HEK293 (cell line): ENCODE data around the gene POU4F3.

ENCODE experiments used
- CTCF ChIA-PET: fragments of 350-600 bp; formaldehyde crosslinking; extraction: SDS; loops from one replicate; lab custom pipeline; 2021; ENCODE audit warnings: antibody characterized with exemption; lab: Yijun Ruan, JAX
- POLR2A ChIA-PET: fragments of 300-600 bp; formaldehyde crosslinking; extraction: SDS; loops from one replicate; lab custom pipeline; 2020; ENCODE audit warnings: antibody characterized with exemption, inconsistent platforms; lab: Yijun Ruan, JAX
- H3K27ac ChIP-seq: fragments of 200-500 bp; sonication (Bioruptor generic); 2 replicates; pipeline ENCODE4 v1.5.1; 2014; ENCODE audit warnings: low read depth, low read length, control low read depth, inconsistent platforms; ENCODE audit errors: extremely low read depth
- H3K36me3 ChIP-seq, 2 experiments: fragments of 200-500 bp in 1 of 2; sonication (Bioruptor generic) in 1 of 2; 1 replicate in 1 of 2; 2 replicates in 1 of 2; pipeline ENCODE4 v1.5.1; 2014 to 2017; ENCODE audit warnings: inconsistent platforms in 2 of 2, low read length in 2 of 2; ENCODE audit not compliant: control insufficient read depth in 2 of 2, insufficient read depth in 1 of 2
- H3K4me1 ChIP-seq: fragments of 200-500 bp; sonication (Bioruptor generic); 2 replicates; pipeline ENCODE4 v1.5.1; 2014; ENCODE audit warnings: mild to moderate bottlenecking, low read length, inconsistent platforms; ENCODE audit not compliant: control insufficient read depth, insufficient read depth
- H3K4me3 ChIP-seq: 2 replicates; pipeline ENCODE4 v1.5.1; 2011; ENCODE audit warnings: low read depth, mild to moderate bottlenecking, control low read depth, low read length, moderate library complexity
- H3K9me3 ChIP-seq: fragments of 200-500 bp; sonication (Bioruptor generic); 2 replicates; pipeline ENCODE4 v1.5.1; 2014; ENCODE audit warnings: low read depth, low read length, inconsistent platforms; ENCODE audit not compliant: control insufficient read depth, insufficient read depth
- HOXA7 ChIP-seq: sonication (generic); formaldehyde crosslinking; IDR thresholded peaks from 2 replicates; pipeline ENCODE4 v1.8.1; 2022; ENCODE audit warnings: missing genetic modification reagents, borderline replicate concordance
- KLF8 ChIP-seq: fragments of 450-650 bp; formaldehyde crosslinking; IDR thresholded peaks from 2 replicates; pipeline ENCODE4 v1.5.1; 2016; ENCODE audit warnings: missing biosample characterization, missing genetic modification characterization
- KLF9 ChIP-seq: fragments of 450-650 bp; formaldehyde crosslinking; IDR thresholded peaks from 2 replicates; pipeline ENCODE4 v1.5.1; 2016; ENCODE audit warnings: missing biosample characterization, missing genetic modification characterization, low read depth
- MEIS1 ChIP-seq: sonication (generic); formaldehyde crosslinking; IDR thresholded peaks from 2 replicates; pipeline ENCODE4 v1.8.1; 2022; ENCODE audit warnings: missing genetic modification reagents, mild to moderate bottlenecking, borderline replicate concordance
- OVOL3 ChIP-seq: fragments of 450-650 bp; formaldehyde crosslinking; IDR thresholded peaks from 2 replicates; pipeline ENCODE4 v1.5.1; 2016; ENCODE audit warnings: missing biosample characterization, missing genetic modification characterization
- PRDM1 ChIP-seq: fragments of 450-650 bp; formaldehyde crosslinking; IDR thresholded peaks from 2 replicates; pipeline ENCODE4; 2016; ENCODE audit warnings: missing biosample characterization, missing genetic modification characterization
- REPIN1 ChIP-seq: fragments of 450-650 bp; formaldehyde crosslinking; IDR thresholded peaks from 2 replicates; pipeline ENCODE4 v1.5.1; 2017; ENCODE audit warnings: missing biosample characterization, missing genetic modification characterization, low read depth
- SETDB1 ChIP-seq: IDR thresholded peaks from one replicate; pipeline ENCODE4 v1.6.1; 2017; ENCODE audit warnings: mild to moderate bottlenecking, low read length, moderate library complexity, mixed read lengths; ENCODE audit not compliant: insufficient read length
- TSHZ1 ChIP-seq: fragments of 450-650 bp; formaldehyde crosslinking; IDR thresholded peaks from 2 replicates; pipeline ENCODE4 v1.5.1; 2016; ENCODE audit warnings: missing biosample characterization, missing genetic modification characterization, borderline replicate concordance
- ZNF174 ChIP-seq: fragments of 450-650 bp; formaldehyde crosslinking; IDR thresholded peaks from 2 replicates; pipeline ENCODE4 v1.5.0; 2017; ENCODE audit warnings: missing biosample characterization, mild to moderate bottlenecking, missing genetic modification characterization
- ZNF274 ChIP-seq, 2 experiments: fragments of 200-500 bp in 1 of 2; fragments of 450-650 bp in 1 of 2; sonication (Bioruptor generic) in 1 of 2; formaldehyde crosslinking in 1 of 2; IDR thresholded peaks; 2 replicates each; pipeline versions ENCODE4 v1.5.1 to v1.6.1; 2014 to 2016; ENCODE audit warnings: borderline replicate concordance in 1 of 2, inconsistent platforms in 1 of 2, low read length in 1 of 2, missing biosample characterization in 1 of 2, missing genetic modification characterization in 1 of 2
- ZNF280D ChIP-seq: fragments of 450-650 bp; formaldehyde crosslinking; IDR thresholded peaks from 2 replicates; pipeline ENCODE4 v1.5.1; 2016; ENCODE audit warnings: missing biosample characterization, missing genetic modification characterization
- ZNF311 ChIP-seq: fragments of 450-650 bp; formaldehyde crosslinking; IDR thresholded peaks from 2 replicates; pipeline ENCODE4 v1.5.1; 2017; ENCODE audit warnings: missing biosample characterization, missing genetic modification characterization, borderline replicate concordance
- ZNF324 ChIP-seq: fragments of 450-650 bp; formaldehyde crosslinking; IDR thresholded peaks from 2 replicates; pipeline ENCODE4 v1.5.1; 2016; ENCODE audit warnings: missing biosample characterization, missing genetic modification characterization
- ZNF341 ChIP-seq: fragments of 450-650 bp; formaldehyde crosslinking; IDR thresholded peaks from 2 replicates; pipeline ENCODE4; 2016; ENCODE audit warnings: low read depth, missing biosample characterization, missing genetic modification characterization
- ZNF530 ChIP-seq: fragments of 450-650 bp; formaldehyde crosslinking; IDR thresholded peaks from 2 replicates; pipeline ENCODE4 v1.5.1; 2016; ENCODE audit warnings: low read depth, missing biosample characterization, missing genetic modification characterization
- ZNF596 ChIP-seq: fragments of 450-650 bp; IDR thresholded peaks from 2 replicates; pipeline ENCODE4 v1.5.0; 2018; ENCODE audit warnings: missing biosample characterization, mild to moderate bottlenecking, missing genetic modification characterization, moderate library complexity
- ZNF623 ChIP-seq: fragments of 450-650 bp; formaldehyde crosslinking; IDR thresholded peaks from 2 replicates; pipeline ENCODE4 v1.5.1; 2016; ENCODE audit warnings: missing biosample characterization, missing genetic modification characterization
- ZNF645 ChIP-seq: fragments of 450-650 bp; formaldehyde crosslinking; IDR thresholded peaks from 2 replicates; pipeline ENCODE4; 2016; ENCODE audit warnings: missing biosample characterization, missing genetic modification characterization
- ZNF76 ChIP-seq: fragments of 450-650 bp; formaldehyde crosslinking; IDR thresholded peaks from 2 replicates; pipeline ENCODE4; 2016; ENCODE audit warnings: low read depth, missing biosample characterization, missing genetic modification characterization, borderline replicate concordance
- ZSCAN30 ChIP-seq: fragments of 450-650 bp; IDR thresholded peaks from 2 replicates; pipeline ENCODE4 v1.5.1; 2018; ENCODE audit warnings: missing biosample characterization, mild to moderate bottlenecking, missing genetic modification characterization, moderate library complexity
- TF ChIP-seq, protein P1 (sequence below): fragments of 450-650 bp; formaldehyde crosslinking; IDR thresholded peaks from 2 replicates; pipeline ENCODE4 v1.5.1; 2016; ENCODE audit warnings: missing biosample characterization, missing genetic modification characterization
- TF ChIP-seq, protein P2 (sequence below): fragments of 450-650 bp; formaldehyde crosslinking; optimal IDR thresholded peaks from 2 replicates; pipeline ENCODE3; 2016; ENCODE audit warnings: missing biosample characterization, mild to moderate bottlenecking, missing genetic modification characterization

POU4F3 gene

DNA sequence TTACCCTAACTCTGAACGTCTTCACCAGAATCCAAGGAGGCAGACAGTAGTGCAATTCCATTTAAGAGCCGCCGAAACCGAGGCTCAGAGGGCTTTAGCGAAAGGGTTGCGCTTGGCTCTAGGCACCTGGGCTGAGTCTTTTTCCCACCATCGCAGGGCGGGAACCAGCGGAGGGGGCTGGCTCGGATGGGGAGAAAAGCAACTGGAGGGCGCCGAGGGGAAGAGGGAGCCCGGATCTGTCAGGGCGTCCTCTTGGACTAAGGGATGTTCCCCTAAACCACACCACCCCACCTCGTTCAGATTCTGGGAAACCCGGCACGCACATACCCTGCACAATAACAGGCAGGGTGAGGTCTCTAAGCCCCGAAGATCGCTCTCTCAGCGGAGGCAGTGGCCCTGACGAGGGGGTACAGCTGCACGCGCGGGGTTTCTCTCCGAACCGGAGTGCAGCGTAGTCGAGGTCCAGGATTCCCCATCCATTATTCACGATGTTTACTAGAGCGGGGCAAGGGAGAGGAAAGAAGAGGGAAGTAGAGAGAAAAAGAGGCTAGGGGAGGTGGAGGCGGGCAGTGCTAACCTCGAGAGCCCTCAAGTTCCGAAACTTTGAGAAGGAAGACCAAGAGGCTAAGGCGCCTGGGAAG, 1.3 kb upstream of the POU4F3 start (continued):
- TF ChIP-seq ZNF280D (tag by site-specific recombination) (no peak), MEIS1 (CRISPR knock-in tag) (no peak), ZSCAN30 (tag by site-specific recombination) (no peak), SETDB1 (no peak), TSHZ1 (no peak)
- TF ChIP-seq, protein P1, sequence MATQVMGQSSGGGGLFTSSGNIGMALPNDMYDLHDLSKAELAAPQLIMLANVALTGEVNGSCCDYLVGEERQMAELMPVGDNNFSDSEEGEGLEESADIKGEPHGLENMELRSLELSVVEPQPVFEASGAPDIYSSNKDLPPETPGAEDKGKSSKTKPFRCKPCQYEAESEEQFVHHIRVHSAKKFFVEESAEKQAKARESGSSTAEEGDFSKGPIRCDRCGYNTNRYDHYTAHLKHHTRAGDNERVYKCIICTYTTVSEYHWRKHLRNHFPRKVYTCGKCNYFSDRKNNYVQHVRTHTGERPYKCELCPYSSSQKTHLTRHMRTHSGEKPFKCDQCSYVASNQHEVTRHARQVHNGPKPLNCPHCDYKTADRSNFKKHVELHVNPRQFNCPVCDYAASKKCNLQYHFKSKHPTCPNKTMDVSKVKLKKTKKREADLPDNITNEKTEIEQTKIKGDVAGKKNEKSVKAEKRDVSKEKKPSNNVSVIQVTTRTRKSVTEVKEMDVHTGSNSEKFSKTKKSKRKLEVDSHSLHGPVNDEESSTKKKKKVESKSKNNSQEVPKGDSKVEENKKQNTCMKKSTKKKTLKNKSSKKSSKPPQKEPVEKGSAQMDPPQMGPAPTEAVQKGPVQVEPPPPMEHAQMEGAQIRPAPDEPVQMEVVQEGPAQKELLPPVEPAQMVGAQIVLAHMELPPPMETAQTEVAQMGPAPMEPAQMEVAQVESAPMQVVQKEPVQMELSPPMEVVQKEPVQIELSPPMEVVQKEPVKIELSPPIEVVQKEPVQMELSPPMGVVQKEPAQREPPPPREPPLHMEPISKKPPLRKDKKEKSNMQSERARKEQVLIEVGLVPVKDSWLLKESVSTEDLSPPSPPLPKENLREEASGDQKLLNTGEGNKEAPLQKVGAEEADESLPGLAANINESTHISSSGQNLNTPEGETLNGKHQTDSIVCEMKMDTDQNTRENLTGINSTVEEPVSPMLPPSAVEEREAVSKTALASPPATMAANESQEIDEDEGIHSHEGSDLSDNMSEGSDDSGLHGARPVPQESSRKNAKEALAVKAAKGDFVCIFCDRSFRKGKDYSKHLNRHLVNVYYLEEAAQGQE (tag by site-specific recombination) = no peak

DNA sequence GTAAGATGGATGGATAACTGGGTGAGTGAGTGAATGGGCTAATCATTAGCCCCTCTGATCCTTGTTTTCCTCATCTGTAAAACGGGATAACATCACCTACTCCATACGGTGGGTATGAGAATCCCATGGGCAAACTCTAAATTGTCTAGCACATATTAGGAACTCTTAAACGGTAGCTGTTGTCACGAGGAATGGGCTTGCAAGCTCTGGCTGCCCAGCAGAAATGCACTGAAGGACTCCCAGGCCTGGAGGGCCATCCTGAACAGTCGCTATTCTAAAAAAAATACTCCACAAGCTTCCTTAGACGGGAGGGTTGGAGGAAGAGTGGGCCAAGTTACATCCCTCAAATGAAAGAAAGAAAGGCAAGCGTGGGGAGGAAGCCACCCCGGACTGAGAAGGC, 711 bp upstream of the POU4F3 start:
- ChIA-PET POLR2A (no interaction called here), CTCF (no interaction called here)
- H3K9me3 ChIP-seq = no peaks in the 10 kb centered on the region
- no peak overlapping the region for H3K27ac ChIP-seq
- no peaks in the 10 kb centered on the region for H3K36me3 ChIP-seq
- TF ChIP-seq PRDM1 (tag by site-specific recombination) (no peak), REPIN1 (tag by site-specific recombination) (no peak), ZNF645 (tag by site-specific recombination) (no peak), ZNF76 (tag by site-specific recombination) (no peak), ZNF311 (tag by site-specific recombination) (no peak), ZNF174 (tag by site-specific recombination) (no peak), ZNF596 (no peak), ZNF324 (tag by site-specific recombination) (no peak), KLF8 (no peak), KLF9 (no peak), ZNF530 (tag by site-specific recombination) (no peak), HOXA7 (CRISPR knock-in tag) (no peak), ZNF341 (no peak), OVOL3 (tag by site-specific recombination) (no peak), ZNF274 (IDR thresholded peaks at IDR 0.05; ENCODE audit: low read length) (no peak), ZNF274 (tag by site-specific recombination; IDR thresholded peaks at IDR 0.05; ENCODE audit: borderline replicate concordance) (no peak), ZNF623 (tag by site-specific recombination) (no peak)
- TF ChIP-seq, protein P2, sequence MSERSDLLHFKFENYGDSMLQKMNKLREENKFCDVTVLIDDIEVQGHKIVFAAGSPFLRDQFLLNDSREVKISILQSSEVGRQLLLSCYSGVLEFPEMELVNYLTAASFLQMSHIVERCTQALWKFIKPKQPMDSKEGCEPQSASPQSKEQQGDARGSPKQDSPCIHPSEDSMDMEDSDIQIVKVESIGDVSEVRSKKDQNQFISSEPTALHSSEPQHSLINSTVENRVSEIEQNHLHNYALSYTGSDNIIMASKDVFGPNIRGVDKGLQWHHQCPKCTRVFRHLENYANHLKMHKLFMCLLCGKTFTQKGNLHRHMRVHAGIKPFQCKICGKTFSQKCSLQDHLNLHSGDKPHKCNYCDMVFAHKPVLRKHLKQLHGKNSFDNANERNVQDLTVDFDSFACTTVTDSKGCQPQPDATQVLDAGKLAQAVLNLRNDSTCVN (tag by site-specific recombination) = no peak
- no peaks in the 10 kb centered on the region for H3K4me1 ChIP-seq
- H3K4me3 ChIP-seq = no peak overlapping the region
